Tibial nerve (tissue), 4 donors: Measurements from ENCODE around the gene RHOBTB3.

Experiments used
- EP300 ChIP-seq, 2 donors: sonication (generic); formaldehyde crosslinking; IDR thresholded peaks; one replicate each; pipeline ENCODE4 v1.6.1; 2017; ENCODE audit warnings: antibody characterized with exemption in 2 of 2, mild to moderate bottlenecking in 1 of 2
- POLR2A ChIP-seq, 2 donors: fragments of 450-650 bp; IDR thresholded peaks; one replicate each; pipeline ENCODE4 v1.6.1; 2017; ENCODE audit warnings: antibody characterized with exemption in 2 of 2, mild to moderate bottlenecking in 2 of 2, moderate library complexity in 2 of 2
- TF ChIP-seq, protein P1 (sequence below), 5 experiments: fragments of 200-600 bp in 3 of 5; fragments of 450-650 bp in 2 of 5; sonication (generic) in 3 of 5; IDR thresholded peaks; one replicate each; pipeline ENCODE4 v1.5.1; 2016 to 2019; ENCODE audit warnings: antibody characterized with exemption in 5 of 5, mild to moderate bottlenecking in 3 of 5, moderate library complexity in 2 of 5

DNA sequence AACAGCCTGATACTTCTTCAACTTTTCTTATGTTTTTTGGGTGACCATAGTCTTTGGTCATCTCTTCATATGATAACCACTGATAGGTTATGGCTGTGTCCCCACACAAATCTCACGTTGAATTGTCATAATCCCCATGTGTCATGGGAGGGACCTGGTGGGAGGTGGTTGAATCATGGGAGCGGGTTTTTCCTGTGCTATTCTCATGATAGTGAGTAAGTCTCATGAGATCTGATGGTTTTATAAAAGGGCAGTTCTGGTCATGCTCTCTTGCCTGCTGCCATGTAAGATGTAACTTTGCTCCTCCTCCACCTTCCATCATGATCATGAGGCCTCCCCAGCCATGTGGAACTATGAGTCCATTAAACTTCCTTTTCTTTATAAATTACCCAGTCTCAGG, 8.7 kb downstream of the RHOBTB3 start:
- TF ChIP-seq, protein P1, sequence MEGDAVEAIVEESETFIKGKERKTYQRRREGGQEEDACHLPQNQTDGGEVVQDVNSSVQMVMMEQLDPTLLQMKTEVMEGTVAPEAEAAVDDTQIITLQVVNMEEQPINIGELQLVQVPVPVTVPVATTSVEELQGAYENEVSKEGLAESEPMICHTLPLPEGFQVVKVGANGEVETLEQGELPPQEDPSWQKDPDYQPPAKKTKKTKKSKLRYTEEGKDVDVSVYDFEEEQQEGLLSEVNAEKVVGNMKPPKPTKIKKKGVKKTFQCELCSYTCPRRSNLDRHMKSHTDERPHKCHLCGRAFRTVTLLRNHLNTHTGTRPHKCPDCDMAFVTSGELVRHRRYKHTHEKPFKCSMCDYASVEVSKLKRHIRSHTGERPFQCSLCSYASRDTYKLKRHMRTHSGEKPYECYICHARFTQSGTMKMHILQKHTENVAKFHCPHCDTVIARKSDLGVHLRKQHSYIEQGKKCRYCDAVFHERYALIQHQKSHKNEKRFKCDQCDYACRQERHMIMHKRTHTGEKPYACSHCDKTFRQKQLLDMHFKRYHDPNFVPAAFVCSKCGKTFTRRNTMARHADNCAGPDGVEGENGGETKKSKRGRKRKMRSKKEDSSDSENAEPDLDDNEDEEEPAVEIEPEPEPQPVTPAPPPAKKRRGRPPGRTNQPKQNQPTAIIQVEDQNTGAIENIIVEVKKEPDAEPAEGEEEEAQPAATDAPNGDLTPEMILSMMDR (IDR thresholded peaks at IDR 0.05), result no peak
- TF ChIP-seq EP300 (IDR thresholded peaks at IDR 0.05), result no peak
- no peak for TF ChIP-seq POLR2A (IDR thresholded peaks at IDR 0.05)
